GM19455 (cell line): ENCODE results near the gene ME3.
"Not testable (repeated sequence)": the region's sequence is repeated elsewhere in the genome, so short reads cannot be mapped to it uniquely, and the experiment has no call there.

Experiments
- ATAC-seq: cut with Tn5 transposase; IDR thresholded peaks from one replicate; pipeline ENCODE4 v1.9.1; 2021; ENCODE audit not compliant: unreplicated experiment

The ME3 gene

DNA sequence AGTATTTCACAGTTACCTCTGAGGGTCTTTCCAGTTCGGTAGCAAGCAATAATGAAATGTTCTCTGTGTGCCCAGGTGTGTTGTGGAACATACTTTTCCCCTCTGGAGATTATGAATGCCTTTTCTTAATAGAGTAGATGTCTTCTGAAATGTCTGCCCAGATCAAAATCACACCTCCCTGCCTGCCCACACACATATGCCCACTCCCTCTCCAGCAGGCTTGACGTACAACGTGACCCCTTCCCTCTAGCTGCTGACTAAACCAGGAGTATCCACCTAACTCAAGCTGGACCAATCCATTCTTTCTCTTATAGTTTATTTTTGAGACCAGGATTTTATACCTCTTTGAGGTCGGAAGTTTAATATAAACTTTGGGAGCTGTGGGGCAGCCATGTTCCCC is 48.7 kb downstream of the ME3 start:
- ATAC-seq: no peak

DNA sequence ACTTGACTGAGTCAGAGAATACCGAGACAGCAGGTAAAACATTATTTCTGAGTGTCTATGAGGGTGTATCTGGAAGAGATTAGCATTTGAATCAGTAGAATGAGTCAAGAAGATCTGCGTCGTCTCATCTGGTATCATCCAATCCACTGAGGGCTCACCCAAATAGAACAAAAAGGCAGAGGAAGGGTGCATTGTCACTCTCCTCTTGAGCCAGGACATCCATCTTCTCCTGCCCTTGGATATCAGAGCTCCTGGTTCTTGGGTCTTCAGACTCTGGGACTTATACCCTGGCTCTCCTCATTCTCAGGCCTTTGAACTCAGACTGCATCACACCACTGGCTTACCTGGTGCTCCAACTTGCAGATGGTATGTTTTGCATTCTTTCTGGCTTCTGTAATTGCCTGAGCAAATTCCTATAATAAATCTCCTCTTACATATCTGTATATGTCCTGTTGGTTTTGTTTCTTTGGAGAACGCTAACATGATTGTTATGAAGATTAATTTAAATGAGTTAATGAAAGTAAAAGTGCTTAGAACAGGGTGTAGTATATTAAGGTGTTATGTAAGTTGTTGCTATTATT is 49.3 kb downstream of the ME3 start:
- no peak for ATAC-seq

DNA sequence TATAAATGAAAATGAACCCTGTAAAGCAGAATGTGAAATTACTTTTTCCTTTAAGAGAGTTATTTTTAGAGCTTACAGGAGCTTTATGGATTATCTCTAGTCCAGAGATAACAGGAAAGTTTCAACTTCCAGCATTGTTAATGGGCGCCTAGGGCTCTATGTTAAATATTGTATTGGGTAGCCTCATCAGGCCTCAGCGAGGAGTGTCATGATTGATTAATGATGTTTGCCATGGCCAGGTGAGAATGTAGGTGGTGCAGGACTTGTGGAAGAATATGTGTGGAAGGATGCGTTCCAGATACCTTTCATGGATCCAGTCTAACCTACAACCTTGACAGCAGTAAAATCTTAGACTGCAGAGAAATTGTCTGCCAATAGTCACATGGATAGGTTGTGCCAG is 50.6 kb downstream of the ME3 start:
- no peak for ATAC-seq

DNA sequence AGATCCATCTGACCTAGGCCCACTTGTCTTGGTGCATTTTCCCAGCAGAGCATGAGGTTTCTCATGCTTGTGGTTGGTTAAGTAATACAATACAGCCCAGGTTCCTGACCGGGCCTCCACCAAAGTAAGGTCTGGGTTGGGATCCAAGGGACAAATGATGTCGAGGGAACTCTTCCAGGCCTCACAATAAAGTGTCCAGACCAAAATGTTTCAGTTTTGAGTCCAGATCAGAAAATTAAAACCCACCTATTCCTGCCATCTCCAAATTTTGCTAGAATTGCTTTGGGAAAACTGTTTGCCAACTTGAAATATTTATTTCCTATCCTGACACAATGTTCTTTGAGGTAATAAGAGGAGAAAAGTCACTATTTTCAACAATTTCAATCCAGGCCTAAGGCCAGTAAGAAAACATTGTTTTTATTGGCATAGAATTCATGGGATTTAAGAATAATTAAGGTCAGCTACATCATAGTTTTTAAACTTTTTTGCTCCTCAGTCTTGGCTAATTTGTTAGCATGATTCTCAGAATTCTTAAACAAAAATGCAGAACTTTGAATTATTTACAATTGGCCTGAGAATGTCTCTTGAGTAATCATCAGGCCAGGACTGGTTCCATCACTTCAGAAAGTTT is 51.4 kb downstream of the ME3 start:
- ATAC-seq: no peak

DNA sequence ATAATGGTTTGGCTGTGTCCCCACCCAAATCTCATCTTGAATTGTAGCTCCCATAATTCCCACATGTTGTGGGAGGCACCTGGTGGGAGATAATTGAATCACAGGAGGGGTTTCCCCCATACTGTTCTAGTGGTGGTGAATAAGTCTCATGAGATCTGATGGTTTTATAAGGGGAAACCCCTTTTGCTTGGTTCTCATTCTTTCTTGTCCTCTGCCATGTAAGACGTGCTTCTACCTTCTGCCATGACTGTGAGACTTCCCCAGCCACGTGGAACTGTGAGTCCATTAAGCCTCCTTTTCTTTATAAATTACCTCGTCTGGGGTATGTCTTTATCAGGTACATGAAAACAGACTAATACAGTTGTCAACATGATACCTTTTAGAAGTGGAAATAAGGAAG is 53.0 kb downstream of the ME3 start:
- not testable (repeated sequence) for ATAC-seq

DNA sequence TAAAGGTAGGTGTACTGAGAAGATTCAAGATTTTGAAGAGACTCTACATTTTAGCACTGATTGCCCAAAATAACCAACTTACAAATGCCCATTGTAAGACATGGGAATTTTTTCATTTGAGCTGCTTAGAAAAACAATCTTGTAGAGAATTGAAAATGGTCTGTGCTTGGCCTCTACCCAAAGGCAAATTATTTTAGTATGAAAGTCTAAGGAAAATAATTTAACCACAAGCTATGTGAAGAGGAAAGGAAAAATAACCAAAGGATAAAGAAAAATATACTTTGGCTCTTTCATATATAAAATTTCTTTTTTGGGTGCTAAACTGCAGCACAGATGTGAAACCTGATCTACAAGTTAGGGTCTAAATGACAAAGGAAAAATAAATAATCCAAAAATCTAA is 54.9 kb downstream of the ME3 start:
- no peak for ATAC-seq

DNA sequence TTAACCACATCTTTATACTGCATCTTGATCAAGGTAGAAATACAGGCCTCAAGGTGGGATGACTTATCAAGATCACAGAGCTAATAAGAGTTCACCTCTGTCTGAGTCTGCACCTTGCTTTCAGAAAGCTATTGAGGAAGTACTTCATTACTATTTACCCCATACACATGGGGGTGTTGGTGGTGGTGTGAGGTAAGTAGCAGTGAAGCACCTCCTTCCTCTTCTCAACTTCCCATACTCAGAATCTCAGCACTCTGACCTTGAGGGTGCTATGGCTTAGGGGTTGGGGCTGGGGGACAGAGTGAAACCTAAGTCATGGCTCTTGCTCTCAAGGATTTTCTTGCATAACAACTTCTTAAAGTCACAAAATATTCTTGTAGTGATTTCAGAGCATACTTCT is 56.9 kb downstream of the ME3 start:
- no peak for ATAC-seq

DNA sequence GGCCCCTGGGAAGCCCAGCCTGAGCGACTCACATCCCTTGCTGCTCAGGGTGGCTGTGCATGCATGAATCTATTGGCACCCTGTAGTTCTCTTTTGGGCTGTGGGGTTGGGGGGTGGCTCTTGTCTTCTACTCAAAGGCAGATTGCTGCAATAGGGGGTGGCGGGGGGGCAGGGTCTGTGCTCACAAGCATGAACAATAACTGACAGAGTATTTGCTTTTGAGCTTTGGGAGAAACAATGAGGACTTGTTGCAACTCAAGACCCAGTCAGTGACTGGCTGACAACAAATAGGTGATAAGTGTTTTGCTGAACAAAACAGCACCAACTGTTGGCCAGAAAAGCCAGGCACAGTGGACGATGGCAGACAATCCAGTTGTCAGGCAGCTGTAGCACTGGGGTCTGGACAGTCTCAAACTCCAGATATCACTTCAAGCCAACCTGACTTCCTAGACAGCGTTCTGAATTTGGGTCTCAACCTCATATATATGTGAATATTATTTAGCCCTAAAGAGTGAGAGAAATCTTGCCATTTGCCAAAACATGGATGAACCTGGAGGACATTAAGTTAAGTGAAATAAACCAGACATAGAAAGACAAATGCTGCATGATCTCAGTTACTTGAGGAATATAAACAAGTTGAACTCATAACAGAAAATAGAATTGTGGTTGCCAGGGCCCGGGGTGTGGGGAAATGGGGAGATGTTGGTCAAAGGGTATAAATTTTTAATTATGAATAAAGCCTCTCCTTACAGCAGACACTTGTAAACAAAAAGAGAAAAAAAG is 61.7 kb downstream of the ME3 start:
- ATAC-seq: no peak

DNA sequence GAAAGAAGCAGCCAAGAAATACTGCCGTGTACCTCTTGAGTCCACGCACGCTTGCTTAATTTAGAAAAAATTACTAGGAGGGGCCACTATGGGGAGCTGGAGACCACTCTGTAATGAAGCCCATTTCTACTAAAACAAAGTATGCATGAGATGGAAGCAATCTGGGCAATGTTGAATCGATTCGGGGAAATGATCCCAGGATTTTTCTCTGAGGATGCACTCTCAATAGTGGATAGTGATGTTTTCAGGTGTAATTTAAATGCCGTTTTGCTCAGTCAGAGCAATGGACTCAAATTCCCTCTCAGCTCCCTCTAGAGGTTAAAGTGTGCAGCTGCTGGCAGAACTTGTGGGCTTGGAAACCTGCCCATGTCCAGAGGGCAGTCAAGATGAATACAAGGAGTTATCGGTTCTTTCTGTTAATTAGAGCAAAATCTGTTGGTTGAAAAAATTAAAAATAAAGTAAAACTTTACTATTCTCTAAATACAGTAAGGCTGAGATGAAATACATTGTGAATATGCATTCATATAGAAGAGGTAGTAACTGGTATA is 64.1 kb downstream of the ME3 start:
- ATAC-seq: peak; percentile 96

DNA sequence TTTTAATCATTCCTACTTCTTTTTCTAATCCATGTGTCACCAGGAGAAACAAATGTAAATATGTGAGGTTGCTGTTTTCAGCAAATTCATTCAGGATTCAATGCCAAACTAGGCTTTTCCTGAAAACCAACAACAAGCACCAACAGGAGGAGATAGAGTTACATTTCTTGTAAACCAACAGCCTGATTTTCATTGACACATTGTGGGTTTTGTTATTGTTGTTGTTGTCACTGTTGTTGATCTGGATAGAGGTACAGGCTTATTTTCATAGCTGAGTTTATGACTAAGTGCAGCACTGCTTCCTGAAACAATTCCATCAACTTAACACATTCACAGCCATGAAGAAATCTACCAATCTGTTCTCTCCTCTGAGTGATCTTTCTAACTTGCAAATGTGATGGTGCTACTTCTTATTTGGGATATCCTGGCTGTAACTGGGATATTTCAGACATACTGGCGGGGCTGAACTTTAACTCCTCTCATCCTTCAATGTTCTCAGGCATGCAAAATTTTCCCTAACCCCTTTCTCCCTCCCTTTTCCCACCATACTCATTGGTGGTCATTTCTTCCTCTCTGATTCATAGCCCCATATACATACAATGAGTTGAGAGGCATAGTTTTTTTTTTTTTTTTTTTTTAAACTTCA is 65.5 kb downstream of the ME3 start:
- no peak for ATAC-seq

DNA sequence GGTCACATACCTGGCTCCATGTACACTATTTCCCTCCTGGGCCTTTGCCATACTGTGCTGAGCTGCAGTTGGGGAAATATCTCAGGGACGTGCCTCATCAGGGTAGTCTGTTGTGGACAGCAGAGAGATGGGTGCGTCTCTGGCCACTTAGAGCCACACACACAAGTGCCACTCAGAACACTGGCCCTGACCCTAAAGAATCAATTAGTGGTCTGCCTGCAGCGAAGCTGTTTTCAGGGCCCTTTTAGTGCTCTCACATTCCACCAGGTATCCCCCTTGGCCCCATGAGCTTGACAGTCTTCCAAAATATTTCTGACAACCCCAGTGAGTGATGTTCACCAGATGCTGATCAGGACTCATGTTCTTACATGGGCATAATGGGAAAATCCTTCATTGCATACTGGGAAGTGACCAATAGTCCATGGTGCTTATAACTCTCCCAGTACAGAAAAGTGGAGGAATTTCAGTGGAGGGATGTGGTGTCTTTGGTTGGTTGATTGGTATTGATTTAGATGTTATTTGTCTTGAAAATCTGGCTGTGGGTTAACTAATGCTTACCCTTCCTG is 66.1 kb downstream of the ME3 start:
- no peak for ATAC-seq

DNA sequence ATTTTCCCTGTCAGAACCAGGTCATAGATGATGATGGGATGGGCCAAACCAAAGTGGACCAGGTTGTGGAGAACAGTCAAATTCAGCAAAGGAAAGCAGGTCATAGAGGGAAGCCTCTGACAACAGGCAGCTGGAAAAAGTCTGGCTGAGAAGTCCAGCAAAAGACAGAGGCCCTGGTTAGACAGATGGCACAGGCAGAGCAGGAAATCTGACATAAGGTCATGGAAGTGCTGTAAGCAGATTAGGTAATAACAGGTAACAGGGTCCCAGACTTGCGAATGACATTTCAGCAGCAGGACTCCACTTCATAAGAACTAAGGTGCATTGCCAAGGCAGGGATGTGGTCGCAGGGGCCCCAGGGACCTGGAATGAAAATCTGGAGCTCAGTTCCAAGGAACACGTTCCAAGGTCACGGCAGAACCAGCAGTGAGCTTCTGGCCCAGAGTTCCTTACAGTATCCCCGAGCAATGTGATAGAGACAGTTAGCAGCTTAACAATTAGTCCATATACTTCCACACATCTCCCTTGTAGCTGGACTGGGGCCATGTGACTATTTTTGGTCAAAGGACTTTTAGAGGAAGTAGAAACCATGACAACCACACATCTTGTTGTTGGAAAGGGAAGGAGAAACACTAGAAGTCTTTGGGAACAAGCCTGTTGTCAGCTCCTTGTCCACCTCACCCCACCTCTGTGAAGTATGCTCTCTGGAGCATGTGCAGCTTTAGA is 75.4 kb downstream of the ME3 start:
- ATAC-seq: no peak

DNA sequence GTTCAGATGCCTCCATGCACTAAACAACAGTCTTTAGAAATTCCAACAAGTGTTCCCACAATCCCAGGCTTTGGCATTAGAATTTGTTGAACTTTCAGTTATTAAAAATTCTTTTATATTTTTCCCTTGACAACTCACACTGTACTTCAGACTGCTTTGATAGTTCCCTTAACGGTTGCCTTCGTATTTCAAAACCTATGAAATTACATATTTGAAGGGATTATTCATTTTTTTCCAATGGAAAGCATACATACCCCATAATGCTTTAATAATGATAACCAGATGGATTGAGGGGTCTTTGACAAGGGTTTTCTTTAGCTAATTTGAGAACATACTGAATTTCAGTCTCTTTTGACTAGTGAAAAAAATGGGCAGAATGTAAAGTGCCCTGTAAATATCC is 76.5 kb downstream of the ME3 start:
- no peak for ATAC-seq

DNA sequence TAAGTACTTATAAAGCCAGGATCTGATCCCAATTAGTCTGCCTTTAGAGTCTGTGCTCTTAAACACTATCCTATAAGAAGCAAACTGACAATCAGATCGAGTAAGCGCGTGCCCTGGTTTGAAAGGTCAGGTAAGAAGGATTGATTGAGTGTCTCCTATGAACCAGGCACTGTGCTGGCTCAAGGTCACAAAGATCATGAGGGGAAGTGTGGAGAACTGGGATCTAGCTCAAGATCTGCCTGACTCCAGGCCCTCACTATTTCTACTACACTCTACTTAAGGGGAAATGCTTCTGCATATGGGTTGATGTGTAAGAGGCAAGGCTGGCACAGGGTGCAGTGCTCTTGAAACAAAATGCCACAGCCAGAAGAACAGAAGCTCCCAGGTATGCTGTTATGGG is 77.0 kb downstream of the ME3 start:
- no peak for ATAC-seq

DNA sequence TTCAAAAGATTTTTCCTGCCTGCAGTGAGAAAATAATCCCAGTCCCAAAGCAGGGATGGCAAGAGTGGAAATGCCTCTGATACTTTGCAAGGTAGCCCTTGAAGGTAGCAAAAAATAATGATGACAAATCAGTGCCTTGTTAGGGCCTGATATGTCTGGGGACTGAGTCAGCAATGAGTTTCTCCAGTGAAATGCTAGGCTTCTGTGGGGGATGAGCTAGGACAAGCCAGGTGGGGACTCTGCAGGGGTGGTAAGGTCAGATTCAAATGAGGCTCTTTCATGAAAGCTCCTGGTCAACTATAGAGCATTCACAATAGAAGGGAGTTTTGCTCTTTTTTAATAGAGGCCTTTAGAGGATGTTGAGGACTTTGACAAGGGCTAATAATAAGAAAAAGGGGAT is 77.7 kb downstream of the ME3 start:
- no peak for ATAC-seq

DNA sequence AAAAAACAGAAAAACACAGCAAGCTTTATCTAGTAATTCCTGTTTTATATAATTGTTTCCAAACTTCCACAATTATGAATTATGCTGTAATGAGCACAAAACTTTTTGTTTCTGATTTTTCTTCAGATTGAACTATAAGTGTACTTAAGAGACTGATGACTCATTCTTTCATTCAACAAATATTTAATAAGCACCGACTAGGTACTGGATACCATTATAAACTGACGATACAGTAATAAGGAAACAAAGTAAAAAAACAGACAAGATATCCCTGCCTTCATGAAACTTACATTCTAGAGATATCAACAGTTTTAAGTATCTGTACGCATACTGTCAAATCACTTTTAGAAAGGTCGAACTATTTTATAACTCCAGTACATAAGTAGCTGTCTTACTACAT is 78.6 kb downstream of the ME3 start:
- no peak for ATAC-seq

DNA sequence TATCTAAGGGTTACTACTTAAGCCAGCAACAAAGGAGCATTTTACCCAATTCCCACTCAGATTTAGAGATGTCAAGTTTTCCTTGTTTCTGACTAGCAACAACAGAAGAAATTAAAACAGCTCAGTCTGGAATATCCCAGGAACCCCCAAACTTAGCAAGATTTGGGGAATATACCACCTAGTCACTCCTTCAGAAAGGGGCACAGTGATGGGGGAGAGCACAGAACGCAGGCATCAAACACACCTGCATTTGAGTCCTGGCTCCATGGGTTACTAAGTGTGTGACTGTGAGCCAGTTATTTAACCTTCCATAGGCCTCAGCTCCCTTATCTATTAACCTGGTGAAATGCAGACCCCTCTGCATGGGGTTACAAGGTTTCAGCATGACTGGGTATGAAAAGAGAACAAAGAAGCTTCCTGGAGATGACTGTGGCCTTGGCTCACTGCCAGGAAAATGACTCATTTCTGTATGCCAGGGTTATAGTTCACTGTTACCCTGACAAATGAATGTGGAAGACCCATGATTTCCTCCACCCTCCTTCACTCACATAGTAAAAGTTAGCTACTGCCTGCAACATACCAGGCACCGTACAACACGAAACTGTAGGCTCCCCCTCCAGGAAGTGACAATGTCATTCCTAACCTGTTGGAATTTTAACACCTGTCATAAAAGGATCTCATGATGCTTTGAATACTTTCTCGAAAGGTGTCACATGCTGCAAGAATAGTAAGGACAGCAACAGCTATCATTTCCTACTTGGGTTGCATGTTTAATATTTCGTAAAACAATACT is 79.6 kb downstream of the ME3 start:
- ATAC-seq: peak; percentile 99

DNA sequence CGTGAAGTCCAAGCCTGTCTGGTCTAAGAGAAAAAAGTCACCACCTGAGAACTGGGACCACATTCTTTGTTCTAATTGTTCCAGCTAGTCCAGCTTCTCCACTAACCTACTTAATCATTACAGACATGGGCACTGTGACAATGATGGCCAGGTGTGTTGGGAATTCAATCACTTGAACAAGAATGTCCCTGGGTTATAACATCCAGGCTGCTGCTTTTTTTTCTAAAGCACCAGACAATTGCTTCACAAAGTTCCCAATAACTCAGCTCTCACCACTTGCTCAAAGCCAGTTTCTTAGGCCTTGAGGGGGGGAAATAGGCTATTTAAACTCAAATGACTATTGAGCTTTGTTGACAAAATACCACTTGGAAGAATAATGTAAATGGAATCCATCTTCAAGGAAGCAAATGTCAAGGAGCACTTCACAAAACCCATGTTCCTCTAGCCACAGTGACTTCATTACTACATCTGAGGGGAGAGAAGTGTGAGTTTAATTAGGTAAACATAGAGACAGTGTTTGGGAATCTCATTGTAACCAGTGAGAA is 80.3 kb downstream of the ME3 start:
- no peak for ATAC-seq

DNA sequence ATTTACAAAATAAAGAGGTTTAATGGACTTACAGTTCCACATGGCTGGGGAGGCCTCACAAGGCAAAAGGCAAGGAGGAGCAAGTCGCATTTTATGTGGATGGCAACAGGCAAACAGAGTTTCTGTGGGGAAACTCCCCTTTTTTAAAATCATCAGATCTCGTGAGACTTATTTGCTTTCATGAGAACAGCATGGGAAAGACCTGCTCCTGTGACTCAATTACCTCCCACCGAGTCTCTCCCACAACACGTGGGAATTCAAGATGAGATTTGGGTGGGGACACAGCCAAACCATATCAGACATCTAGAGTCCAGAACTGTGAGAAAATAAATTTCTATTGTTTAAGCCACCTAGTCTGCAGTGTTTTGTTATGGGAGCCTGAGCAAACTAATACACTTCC is 80.8 kb downstream of the ME3 start:
- ATAC-seq: no peak
